GM10248 (cell line): Measurements from ENCODE around the gene CDH23.

Experiments
- CTCF ChIA-PET: fragments of 300-600 bp; sonication (Branson Sonifier 250); formaldehyde crosslinking; extraction: SDS; loops from one replicate; lab custom pipeline; 2021; ENCODE audit warnings: antibody characterized with exemption; lab: Yijun Ruan, JAX
- POLR2A ChIA-PET: fragments of 350-650 bp; sonication (Branson Sonifier 250); formaldehyde crosslinking; extraction: SDS; loops from one replicate; lab custom pipeline; 2020; ENCODE audit warnings: antibody characterized with exemption; lab: Yijun Ruan, JAX
- DNase-seq: peaks from one replicate; pipeline ENCODE4 v3.0.0; 2012; ENCODE audit errors: extremely low spot score
- CTCF ChIP-seq: IDR thresholded peaks from 2 replicates; pipeline ENCODE4 v1.5.1; 2012; ENCODE audit warnings: mild to moderate bottlenecking, low read depth; ENCODE audit errors: extremely low read depth, missing control alignments, control extremely low read depth

The CDH23 gene

GRCh38 chr10:71397296-71398212 is 834 bp downstream of the CDH23 start:
- DNase-seq, result no peak
- POLR2A ChIA-PET, result no interaction called here
- CTCF ChIA-PET, result interaction anchor here (1.0 to 3.3 kb wide), 4 partner anchors 13 to 376 kb away, joined by 3 to 13 read pairs (median 6); partner anchors contain the start of gene VSIR
- no peak for TF ChIP-seq CTCF

- DNase-seq, result no peak
- no peak for TF ChIP-seq CTCF
- POLR2A ChIA-PET, result no interaction called here
- CTCF ChIA-PET, result interaction anchor here (1.1 to 3.1 kb wide), 5 partner anchors 14 to 412 kb away, joined by 3 to 13 read pairs (median 7); partner anchors contain the start of gene VSIR
These were observed 2.3 kb downstream of the CDH23 start for GRCh38 chr10:71398976-71399375.

GRCh38 chr10:71399946-71400345 is 3.2 kb downstream of the CDH23 start:
- ChIA-PET POLR2A (no interaction called here), CTCF (interaction anchor here (1.1 to 2.7 kb wide), 4 partner anchors 15 to 411 kb away, joined by 3 to 12 read pairs (median 5); no protein-coding TSS in a partner anchor)
- TF ChIP-seq CTCF, result no peak
- no peak for DNase-seq

DNA sequence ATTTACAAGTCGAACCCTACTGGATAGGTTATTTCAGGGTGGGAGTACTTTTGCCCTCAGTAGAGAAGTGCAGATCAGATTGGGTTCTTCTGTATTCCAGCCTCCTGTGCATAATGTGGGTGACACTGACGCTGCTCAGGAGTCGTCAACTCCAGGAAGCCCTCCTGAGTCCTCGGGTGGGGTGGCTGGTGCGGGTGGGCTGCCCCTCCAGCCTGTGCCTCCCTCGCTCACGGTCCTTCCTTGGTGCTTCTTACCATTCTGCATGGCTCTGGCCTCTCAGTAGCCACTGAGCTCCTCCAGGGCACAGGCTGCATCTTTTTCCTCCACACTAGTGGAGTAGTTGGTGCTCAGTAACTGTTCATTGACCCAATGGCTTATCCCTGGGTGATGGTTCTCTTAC is 4.3 kb downstream of the CDH23 start:
- TF ChIP-seq CTCF, result no peak
- POLR2A ChIA-PET, result no interaction called here
- no peak for DNase-seq
- CTCF ChIA-PET, result interaction anchor here (2.7 kb wide), 1 partner anchor 16 kb away, joined by 12 read pairs; no protein-coding TSS in a partner anchor

- ChIA-PET POLR2A (interaction anchor here (0.6 kb wide), 1 partner anchor 19 kb away, joined by 3 read pairs; no protein-coding TSS in a partner anchor), CTCF (interaction anchor here (1.2 to 1.4 kb wide), 2 partner anchors 17 to 168 kb away, joined by 3 to 4 read pairs; no protein-coding TSS in a partner anchor)
- TF ChIP-seq CTCF, result no peak
- DNase-seq, result no peak
These were observed 5.3 kb downstream of the CDH23 start for GRCh38 chr10:71402005-71402404.

DNA sequence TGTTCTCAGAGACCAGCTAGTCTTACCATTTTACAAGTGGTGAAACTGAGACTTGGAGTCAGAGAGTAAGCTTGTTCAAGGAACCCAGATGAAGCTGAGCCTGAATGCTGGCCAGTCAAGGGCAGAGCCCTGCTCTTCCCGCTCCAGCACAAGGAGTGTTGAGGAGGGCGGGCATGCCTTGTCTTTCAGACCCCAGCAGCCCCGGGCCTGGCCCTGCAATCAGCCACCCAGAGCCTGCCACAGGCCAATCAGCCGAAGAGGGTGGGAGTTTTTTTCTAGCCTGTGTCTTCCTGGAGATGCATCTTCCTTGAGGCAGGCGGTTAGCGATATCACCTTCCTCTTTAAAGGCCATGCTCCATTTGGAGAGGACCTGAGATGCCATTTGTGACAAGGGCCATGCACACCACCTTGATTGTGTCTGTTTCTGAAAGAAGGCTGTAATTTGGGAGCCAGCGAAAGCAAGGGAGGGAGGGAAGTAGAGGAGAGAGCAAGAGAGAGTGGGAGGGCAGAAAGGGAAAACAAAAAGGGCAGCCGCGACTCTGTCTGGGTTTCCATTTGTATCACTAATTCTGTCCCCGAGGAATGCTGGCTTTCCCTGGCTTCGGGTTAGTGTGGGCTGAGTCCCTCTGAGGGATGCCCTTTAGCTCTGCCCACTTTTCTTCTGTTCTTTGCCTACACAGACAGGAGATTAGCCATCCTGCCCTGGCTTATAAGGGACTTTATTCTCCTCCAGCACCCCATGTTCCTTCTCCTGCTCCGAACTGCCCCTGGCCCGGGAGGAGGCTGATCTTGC is 8.0 kb downstream of the CDH23 start:
- POLR2A ChIA-PET, result no interaction called here
- DNase-seq, result no peak
- TF ChIP-seq CTCF, result no peak
- CTCF ChIA-PET, result interaction anchor here (1.7 kb wide), 1 partner anchor 38 kb away, joined by 3 read pairs; no protein-coding TSS in a partner anchor
